BJ (cell line): ENCODE measurements around the gene BRI3. TPM values are rescaled to one million over a fixed set of nuclear protein-coding genes. Genes with fewer than 3 reads are reported as not detected.

Experiments used
- CTCF ChIA-PET: fragments of 350-600 bp; formaldehyde crosslinking; extraction: SDS; loops from one replicate; lab custom pipeline; 2021; ENCODE audit warnings: antibody characterized with exemption, inconsistent platforms; lab: Yijun Ruan, JAX
- POLR2A ChIA-PET: fragments of 300-600 bp; sonication (Branson Sonifier 250); formaldehyde crosslinking; extraction: SDS; loops from one replicate; lab custom pipeline; 2021; ENCODE audit warnings: antibody characterized with exemption; lab: Charles Lee
- DNase-seq: peaks from one replicate; pipeline ENCODE4 v3.0.0-alpha.2; 2011; ENCODE audit warnings: low read depth
- H3K27me3 ChIP-seq: 2 replicates; pipeline ENCODE4 v1.6.0; 2011; ENCODE audit warnings: low read length; ENCODE audit not compliant: control insufficient read depth, insufficient read depth
- H3K36me3 ChIP-seq: 2 replicates; pipeline ENCODE4 v1.5.1; 2011; ENCODE audit warnings: low read length; ENCODE audit not compliant: control insufficient read depth, insufficient read depth
- H3K4me3 ChIP-seq: 2 replicates; pipeline ENCODE4 v1.5.1; 2011; ENCODE audit warnings: low read depth, mild to moderate bottlenecking, control low read depth, low read length
- CTCF ChIP-seq: IDR thresholded peaks from 2 replicates; pipeline ENCODE4 v1.5.1; 2011; ENCODE audit warnings: low read depth, mild to moderate bottlenecking, control low read depth, inconsistent platforms, low read length, moderate library complexity; ENCODE audit not compliant: insufficient read depth
- polyA plus RNA-seq: library from polyadenylated mRNA; depleted of rRNA; stranded (reverse); fragments of >200 nt; gene quantifications from 2 replicates; pipeline ENCODE4 v1.2.3, GENCODE V29; 2011

BRI3 gene
- polyA plus RNA-seq, 1 experiment = 163 TPM

- no peaks in the 10 kb centered on the region for H3K27me3 ChIP-seq
- H3K36me3 ChIP-seq = peaks cover 15% of the 10 kb centered on the region
- POLR2A ChIA-PET = no interaction called here
- no peak overlapping the region for H3K4me3 ChIP-seq
- DNase-seq = no peak
- CTCF ChIA-PET = interaction anchor here (1.9 kb wide), 1 partner anchor 99 kb away, joined by 6 read pairs; no protein-coding TSS in a partner anchor
- TF ChIP-seq CTCF = no peak
Measured at GRCh38 chr7:98303176-98303865, 21.8 kb downstream of the BRI3 start.

- Histone ChIP-seq H3K27me3 (no peaks in the 10 kb centered on the region), H3K36me3 (peaks cover 15% of the 10 kb centered on the region), H3K4me3 (no peak overlapping the region)
- DNase-seq = no peak
- CTCF ChIA-PET = no interaction called here
- POLR2A ChIA-PET = no interaction called here
- no peak for TF ChIP-seq CTCF
Measured at GRCh38 chr7:98303906-98304305, 22.4 kb downstream of the BRI3 start.

GRCh38 chr7:98305951-98306535, 24.6 kb downstream of the BRI3 start:
- Histone ChIP-seq H3K27me3 (no peaks in the 10 kb centered on the region), H3K4me3 (no peak overlapping the region), H3K36me3 (peaks cover 16% of the 10 kb centered on the region)
- DNase-seq = no peak
- TF ChIP-seq CTCF = no peak
- ChIA-PET POLR2A (no interaction called here), CTCF (interaction anchor here (0.8 to 1.6 kb wide), 3 partner anchors 12 to 115 kb away, joined by 4 to 5 read pairs (median 4); partner anchors contain the start of gene BAIAP2L1)

GRCh38 chr7:98307971-98308466, 26.5 kb downstream of the BRI3 start:
- CTCF ChIA-PET = interaction anchor here (2.3 kb wide), 1 partner anchor 93 kb away, joined by 7 read pairs; the partner anchor contains the start of gene BAIAP2L1

More at GRCh38 chr7:98307971-98308466, 26.5 kb downstream of the BRI3 start:
- no peak overlapping the region for H3K4me3 ChIP-seq
- TF ChIP-seq CTCF = no peak
- DNase-seq = no peak
- H3K36me3 ChIP-seq = peaks cover 10% of the 10 kb centered on the region
- POLR2A ChIA-PET = no interaction called here
- no peaks in the 10 kb centered on the region for H3K27me3 ChIP-seq
